ENCODE data around the gene EFCAB9.

The EFCAB9 gene

DNA sequence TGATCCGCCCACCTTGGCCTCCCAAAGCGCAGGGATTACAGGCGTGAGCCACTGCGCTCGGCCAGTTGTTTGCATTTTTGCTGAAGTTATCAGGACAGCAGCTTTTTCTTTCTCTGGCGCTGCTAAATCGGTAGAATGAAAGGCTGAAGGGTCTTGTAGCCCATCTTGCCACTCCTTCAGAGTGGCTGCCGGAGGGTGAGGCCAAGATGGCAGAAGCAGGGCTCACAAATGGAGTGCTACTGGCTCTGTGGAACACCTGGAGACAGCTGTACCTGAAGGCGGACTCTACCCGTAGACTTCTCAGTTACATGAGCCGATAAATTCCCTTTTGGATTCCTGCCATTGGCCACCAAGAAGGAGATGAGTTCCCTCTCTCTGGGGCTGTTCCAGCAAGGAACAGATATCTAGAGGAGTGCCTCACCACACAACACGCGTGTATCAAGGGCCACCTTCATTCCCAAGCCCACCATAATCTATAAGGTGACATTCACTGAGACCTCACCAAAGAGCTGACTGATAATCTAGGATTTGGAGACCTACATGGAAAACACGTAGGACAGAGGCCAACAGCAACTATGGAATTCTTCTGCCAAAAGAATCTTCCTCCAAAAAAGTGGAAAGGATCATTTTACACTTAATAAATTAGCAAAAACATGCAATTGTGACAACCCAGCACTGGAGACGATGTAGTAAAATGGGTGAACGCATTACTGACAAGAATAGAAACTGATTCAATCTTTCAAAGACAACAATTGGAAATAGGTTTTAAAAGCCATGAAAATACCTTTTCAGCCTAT lies 27.7 kb upstream of the EFCAB9 start:
- DNase-seq: no peak

DNA sequence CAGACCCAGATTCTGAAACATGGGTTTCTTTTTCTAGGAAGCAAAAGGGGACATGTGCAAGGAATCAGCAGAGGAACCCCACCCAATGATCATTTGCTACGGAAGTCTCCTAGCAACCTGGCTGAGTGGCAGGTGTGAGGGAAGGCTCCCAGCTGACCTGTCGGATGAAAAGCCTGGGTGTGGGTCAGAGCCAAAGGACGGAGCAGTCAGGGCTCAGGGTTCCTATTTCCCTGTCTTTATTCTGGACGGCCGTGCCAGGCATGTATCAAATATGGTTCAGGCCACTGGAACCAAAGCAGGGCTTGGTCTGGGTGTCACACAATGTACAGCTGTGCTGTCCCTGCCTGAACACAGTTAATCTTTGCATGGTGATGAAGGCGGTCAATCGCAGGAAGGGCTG lies 26.1 kb upstream of the EFCAB9 start:
- DNase-seq: no peak

DNA sequence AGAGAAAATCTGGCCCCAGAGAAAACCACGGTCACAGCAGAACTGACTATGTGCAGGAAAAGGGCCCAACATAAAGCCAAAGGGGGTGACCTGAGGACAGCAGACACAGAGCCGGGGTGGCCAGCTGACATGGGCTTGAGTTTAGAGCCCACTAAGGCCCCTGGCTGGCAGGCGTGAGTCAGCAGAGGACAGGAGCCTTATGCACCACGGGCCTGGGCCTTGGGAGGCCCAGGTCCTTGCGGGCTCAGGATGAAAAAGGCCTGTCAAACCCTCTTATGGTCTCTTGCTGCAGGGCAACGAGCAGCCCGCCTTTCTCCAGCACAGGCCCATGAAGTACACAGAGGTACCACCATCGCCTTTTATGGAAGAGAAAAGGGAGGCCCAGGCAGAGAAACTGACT lies 25.7 kb upstream of the EFCAB9 start:
- no peak for DNase-seq

GRCh38 chr5:172169216-172169615 lies 24.8 kb upstream of the EFCAB9 start:
- DNase-seq: no peak

DNA sequence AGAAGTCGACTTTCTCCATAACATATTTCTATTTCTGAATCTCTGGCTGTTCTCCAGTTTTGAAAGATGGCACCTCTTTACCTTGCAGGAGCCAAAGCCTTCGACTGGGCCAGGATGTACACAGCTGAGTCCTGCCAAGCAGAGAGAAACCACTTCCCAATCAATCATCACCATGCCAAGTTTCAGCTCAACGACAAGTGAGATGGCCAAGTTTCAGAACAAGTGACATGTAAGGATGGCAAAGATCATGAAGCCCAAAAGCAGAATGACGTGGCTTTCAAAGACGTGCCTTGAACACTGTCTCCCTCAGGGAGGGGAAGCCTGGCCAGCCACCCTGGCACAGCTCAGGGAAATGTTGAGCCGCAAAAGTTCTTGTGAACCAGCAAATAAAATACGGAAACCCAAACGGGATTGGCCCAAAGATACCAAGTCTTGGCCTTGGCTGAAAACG lies 23.7 kb upstream of the EFCAB9 start:
- DNase-seq: no peak

DNA sequence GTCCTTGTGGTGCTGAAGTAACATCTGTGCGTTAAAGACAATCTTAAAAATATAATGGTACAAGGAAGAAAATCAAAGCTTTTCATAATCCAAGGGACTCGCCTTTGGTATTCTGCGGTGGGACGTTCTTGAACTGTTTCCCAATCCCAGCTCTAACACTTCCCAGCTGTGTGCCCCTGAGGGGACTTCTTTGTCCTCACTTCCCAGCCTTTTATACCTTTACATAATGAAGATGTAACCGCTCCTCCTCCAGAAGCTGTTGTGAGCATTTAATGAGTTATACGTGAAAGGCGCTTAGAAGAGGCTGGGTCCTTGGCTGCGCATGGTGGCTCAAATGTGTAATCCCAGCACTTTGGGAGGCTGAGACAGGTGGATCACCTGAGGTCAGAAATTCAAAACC lies 22.9 kb upstream of the EFCAB9 start:
- DNase-seq: no peak

DNA sequence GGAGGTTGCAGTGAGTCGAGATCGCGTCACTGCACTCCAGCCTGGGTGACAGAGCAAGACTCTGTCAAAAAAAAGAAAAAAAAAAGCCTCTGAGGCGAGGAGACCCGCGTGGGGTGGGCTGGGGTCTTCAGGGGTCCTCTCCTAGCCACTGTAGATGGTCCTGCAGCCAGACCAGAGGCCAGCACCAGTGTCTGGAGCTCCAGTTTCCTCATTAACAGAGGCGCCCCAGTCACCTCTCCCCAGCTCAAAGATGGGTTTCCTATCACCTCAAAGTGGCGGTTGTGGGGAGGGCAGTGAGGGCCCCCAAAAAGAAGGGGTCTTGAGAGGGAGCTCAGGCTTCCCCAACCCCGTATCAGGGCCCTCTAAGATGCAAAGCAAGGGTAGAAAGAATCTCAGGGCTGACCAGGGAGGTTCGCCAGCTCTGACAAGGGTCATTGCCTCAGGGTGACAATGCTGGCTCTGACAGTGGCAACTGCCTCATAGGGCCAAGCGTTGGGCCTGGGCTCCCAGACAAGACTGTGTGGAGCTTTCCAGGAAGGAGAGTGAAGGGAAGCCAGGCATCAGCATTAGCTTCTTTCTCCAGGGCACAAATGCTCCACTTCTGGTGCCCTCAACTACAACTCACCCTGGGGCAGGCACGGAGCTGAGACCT lies 20.9 kb upstream of the EFCAB9 start:
- DNase-seq: no peak

- DNase-seq: peak; percentile 61
Observed at GRCh38 chr5:172173564-172174153, 20.3 kb upstream of the EFCAB9 start.

GRCh38 chr5:172175263-172175719 lies 18.7 kb upstream of the EFCAB9 start:
- DNase-seq: peak; percentile 85

DNA sequence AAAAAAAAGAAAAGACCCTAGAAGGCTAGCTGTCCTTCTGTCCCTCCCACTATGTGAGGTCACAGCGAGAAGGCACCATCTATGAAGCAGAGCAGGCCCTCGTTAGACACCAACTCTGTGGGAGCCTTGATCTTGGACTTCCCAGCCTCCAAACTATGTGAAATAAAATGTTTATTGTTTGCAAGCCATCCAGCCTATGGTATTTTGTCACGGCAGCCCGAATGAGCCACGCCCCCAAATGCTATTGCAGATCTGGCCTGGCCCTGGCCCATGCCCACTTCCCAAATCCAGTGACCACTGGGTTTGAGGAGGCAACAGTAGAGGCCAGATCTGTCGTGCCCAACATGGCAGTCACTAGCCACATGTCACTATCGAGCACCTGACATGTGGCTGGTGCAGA lies 16.8 kb upstream of the EFCAB9 start:
- no peak for DNase-seq

DNA sequence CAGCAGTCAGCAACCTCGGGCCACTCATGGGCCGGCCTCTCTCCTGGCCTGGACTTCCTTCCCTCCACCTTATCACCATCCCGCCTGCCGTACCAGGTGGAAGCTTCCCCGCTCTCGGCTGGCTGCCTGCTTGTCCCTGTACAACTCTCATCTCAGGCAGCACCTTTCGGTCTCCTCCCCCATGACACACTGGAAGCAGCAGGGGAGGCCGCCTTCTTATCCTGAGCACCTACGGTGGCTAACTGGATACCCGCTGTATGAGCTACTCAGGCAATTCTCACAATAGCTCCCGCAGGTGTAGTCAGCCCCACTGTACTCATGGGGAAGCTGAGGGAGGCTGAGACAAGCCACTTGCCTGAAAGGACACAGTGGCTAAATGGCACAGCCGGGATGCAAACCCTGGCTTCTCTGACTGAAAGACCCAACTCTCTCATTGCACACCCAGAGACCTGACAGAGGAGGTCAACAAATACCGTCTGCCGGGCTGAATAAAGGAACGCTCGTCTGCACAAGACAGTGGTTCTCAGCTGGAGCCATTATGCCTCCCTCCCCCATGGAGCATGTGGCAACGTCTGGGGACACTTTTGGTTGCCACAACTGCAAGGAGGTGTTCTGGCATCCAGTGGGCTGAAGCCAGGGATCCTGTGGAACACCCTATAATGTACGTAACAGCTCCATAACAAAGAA lies 15.5 kb upstream of the EFCAB9 start:
- DNase-seq: peak; percentile 39

DNA sequence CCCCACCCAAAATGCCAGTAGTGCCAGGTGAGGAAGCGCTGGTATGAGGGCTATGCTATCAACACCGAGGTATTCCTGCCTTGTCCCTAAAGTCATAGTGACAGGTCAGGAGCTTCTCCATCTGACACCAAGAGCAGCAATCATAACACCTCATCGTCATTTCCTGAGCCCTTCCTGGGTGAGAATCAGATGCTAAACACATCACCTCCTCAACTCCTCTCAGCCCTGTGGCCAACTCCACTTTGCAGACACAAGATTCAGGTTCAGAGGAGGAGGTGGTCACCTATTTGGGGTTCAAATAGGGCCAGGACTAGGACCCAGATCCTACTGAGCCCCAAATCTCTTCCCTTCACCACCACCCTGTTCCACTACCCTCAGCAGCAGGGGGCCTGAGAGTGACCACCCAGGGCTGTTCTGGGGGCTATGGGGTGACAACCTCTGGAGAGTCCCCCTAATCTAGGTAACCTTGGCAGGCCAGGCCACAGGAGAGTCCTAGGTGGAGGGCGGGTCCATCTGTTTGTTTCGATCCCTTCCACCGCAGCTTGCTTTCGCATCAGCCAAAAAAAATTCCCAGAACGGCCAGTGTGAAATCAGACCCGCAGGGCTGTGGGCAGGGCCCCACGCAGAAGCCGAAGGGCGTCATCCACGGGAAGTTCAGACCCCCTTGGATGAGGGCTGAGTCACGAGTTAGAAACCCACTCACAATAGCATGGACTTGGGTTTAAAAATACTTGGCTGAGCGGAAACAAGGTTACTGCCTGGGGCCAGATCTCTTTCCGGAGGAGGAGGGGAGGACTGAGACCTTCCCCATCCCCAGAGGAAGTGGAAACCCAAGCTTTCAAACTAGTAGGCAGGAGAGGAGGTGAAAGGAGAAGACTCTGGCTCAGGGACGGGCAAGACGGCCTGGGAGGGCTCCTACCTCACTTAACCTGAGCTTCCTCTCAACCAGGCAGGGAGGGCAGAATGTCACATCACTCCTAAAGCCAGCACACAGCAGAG lies 14.7 kb upstream of the EFCAB9 start:
- DNase-seq: peak; percentile 33

DNA sequence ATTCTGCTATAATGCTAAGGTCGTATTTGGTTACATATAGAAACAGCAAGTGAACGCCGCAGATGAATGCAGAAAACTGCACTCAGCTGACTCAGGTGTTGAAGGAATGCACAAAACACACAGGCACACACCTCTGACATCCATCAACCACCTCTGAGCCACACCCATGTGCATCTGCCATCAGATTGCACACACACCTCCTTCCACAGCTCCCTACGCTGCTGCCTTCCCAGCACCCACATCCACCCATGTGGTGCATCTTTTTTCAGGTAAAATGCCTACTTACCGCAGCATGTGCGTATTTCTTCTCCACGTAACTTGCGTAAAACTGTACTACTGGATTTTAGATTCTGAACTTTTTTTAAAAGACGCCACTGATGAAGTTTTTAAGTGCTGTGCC lies 13.0 kb upstream of the EFCAB9 start:
- no peak for DNase-seq

- no peak for DNase-seq
Observed at GRCh38 chr5:172182291-172182690, 11.7 kb upstream of the EFCAB9 start.

DNA sequence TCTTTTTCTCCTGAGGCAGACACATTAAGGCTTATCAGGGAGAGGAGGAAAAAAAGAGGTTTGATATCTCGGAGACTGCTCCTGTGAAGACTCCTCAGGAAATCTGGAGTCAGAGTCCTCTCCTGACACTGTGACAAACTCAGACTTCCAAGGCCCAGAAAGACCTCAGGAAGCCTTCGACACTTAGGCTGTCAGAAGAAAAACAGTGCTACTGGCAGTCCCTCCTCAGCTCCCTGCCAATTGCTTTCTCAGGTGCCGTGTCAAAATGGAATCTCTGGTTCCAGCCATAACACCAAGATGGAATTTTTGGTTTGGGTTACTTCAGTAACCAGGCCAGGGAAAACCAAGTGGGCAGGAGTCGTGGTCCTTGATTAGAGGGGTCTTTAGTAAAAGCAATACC lies 10.1 kb upstream of the EFCAB9 start:
- DNase-seq: no peak

- no peak for DNase-seq
Observed at GRCh38 chr5:172185096-172185461, 8.9 kb upstream of the EFCAB9 start.

DNA sequence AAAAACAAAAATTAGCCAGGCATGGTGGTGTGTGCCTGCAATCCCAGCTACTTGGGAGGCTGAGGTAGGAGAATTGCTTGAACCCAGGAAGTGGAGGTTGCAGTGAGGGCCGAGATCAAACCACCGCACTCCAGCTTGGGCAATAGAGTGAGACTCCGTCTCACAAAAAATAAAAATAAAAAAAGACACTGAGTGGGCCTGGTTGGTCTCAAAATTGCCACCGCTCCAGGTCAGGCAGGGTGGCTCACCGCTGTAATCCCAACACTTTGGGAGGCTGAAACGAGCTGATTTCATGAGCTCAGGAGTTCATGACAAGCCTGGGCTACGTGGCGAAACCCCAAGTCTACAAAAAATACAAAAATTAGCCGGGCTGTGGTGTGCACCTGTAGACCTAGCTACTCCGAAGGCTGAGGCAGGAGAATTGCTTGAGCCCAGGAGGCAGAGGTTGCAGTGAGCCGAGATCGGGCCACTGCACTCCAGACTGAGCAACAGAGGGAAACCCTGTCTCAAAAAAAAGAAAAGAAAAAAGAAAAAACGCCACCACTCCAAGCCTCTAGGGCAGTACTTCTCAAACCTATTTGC lies 7.8 kb upstream of the EFCAB9 start:
- no peak for DNase-seq

- DNase-seq: peak; percentile 69
Observed at GRCh38 chr5:172187118-172188032, 6.6 kb upstream of the EFCAB9 start.

DNA sequence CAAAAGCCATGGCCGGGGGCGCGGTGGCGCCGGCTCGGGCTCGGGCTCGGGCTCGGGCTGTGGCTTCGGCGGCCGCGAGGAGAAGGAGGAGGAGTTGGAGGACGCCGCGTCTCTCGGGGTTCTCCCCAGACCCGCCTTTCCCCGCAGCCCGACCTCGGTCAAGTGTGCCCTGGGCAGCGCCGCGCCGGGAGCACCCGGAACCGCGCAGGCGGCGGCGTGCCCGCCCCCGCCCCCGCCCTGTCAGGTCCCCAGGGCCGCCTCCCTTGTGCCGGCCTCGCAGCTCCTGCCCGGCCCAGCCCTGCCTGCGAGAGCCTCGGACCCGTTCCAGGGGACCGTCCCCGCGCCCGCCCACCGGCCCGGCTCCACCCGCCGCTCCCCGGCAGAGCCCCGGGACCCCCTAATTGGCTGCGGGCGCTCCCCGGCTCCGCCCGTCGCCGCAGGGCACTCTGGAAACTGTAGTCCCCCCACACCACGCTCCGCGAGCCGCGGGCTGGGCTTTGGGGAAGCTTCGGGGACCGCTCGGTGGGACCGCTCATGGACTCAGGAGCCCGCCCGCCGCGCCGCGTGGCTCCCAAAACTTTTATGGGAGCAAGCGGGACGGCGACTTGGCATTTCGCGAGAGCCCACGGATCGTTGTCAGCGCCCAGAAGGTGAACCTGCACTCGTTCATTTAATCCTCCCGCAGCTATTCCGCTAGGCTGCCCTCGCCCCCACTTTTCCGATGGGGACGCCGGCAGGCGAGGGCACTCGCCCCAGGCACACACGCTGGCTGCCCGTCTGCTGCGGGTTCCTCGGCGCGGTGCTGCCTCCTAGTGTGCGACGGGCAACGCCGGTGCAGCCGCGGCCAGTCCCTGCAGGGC lies 5.7 kb upstream of the EFCAB9 start, which contains the start of gene STK10:
Gene STK10 (minus strand): TSS at position 192 of the 860 bp plus-strand sequence. CDS start 182 bp downstream, at position 10.
- DNase-seq: peak; percentile 92

Measured in activated CD8-positive, alpha-beta memory T cell treated with anti-CD3 and anti-CD28 coated beads, Interleukin-2, amount 50 U/mL, for 4 hours (primary cell).